GM19099 (cell line): ENCODE measurements around the gene SULT1A1.
"Not testable (repeated sequence)": the region's sequence is repeated elsewhere in the genome, so short reads cannot be mapped to it uniquely, and the experiment has no call there.

ENCODE experiments used
- POLR2A ChIP-seq: IDR thresholded peaks from 3 replicates; pipeline ENCODE4 v1.6.1; 2011; ENCODE audit warnings: low read depth; ENCODE audit not compliant: insufficient read length; ENCODE audit errors: extremely low read depth

The SULT1A1 gene

DNA sequence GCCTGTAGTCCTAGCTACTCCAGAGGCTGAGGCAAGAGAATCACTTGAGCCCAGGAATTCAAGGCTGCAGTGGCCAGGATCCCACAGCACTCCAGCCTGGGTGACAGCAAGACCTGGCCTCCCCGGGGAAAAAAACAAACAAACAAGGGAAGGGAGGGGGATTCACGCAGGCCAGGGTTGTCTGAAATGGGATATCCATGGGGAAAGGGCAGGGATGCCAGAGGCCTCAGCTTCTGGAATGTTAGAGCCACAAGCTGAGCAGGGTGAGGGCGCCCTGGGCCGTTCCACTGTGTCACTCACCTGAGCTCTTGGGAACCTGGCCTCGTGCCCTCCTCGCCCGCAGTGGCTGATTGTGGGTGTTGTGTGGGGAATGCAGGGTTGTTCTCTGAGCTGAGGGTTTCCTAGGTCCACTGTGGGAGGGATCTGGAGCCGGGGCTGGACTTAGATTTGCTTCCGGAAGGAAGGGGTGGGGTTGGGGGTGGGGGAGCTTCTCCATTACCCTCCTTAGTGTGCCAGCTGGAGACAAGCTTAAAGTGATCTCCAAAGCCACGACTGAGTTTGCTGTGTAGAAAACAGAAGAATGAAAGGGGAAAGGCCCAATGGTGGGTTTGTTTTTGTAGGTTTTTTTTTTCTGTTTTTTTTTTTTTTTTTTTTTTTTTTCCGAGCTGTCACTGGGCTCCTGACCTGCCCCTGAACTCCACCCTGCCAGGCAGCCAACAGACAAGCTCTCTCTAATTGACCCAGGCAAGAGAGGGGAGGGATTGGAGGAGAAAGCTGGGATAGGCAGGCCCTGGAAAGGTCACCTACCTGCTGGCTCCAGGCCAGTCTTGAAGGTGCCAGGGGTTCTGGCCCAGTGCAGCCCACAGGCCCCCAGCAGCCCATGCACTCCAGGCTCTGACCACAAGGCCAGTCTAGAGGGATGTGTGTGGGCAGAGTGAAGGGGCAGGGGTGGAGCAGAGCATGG lies at the start of gene SULT1A1:
SULT1A1 (minus strand) TSS at position 414 of the 964 bp plus-strand sequence. CDS start 1,189 bp downstream, outside the sequence.
- no peak for TF ChIP-seq POLR2A

GRCh38 chr16:28637765-28638164 lies 27.9 kb upstream of the SULT1A1 start, which contains the start of gene NPIPB8:
Gene NPIPB8, plus strand, starts transcription at chr16:28638065. Its CDS starts 296 bp downstream, at chr16:28638361.
- TF ChIP-seq POLR2A, result not testable (repeated sequence)

GRCh38 chr16:28623172-28623711 lies 13.4 kb upstream of the SULT1A1 start:
- TF ChIP-seq POLR2A, result no peak

- TF ChIP-seq POLR2A, result no peak
Measured at GRCh38 chr16:28621481-28622155, 11.8 kb upstream of the SULT1A1 start.

DNA sequence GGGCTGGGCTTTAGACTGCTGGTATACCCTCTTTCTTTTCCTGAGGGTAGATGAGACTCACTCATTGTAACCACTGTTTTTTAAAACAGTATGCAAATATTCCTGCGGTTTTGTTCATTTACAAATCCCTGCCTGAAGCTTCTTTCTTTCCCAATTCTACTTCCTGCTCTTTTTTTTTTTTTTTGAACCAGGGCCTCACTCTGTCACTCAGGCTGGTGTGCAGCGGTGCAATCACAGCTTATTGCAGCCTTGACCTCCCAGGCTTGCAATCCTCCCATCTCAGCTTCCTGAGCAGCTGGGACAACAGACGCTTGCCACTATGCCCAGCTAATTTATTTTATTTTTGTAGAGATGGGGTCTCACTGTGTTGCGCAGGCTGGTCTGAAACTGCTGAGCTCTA lies 8.0 kb upstream of the SULT1A1 start:
- TF ChIP-seq POLR2A, result no peak

GRCh38 chr16:28616636-28617035 lies 6.8 kb upstream of the SULT1A1 start:
- no peak for TF ChIP-seq POLR2A

- TF ChIP-seq POLR2A, result no peak
Measured at GRCh38 chr16:28610595-28611191, 849 bp upstream of the SULT1A1 start.

GRCh38 chr16:28607116-28607623 lies 2.7 kb downstream of the SULT1A1 start:
- no peak for TF ChIP-seq POLR2A

DNA sequence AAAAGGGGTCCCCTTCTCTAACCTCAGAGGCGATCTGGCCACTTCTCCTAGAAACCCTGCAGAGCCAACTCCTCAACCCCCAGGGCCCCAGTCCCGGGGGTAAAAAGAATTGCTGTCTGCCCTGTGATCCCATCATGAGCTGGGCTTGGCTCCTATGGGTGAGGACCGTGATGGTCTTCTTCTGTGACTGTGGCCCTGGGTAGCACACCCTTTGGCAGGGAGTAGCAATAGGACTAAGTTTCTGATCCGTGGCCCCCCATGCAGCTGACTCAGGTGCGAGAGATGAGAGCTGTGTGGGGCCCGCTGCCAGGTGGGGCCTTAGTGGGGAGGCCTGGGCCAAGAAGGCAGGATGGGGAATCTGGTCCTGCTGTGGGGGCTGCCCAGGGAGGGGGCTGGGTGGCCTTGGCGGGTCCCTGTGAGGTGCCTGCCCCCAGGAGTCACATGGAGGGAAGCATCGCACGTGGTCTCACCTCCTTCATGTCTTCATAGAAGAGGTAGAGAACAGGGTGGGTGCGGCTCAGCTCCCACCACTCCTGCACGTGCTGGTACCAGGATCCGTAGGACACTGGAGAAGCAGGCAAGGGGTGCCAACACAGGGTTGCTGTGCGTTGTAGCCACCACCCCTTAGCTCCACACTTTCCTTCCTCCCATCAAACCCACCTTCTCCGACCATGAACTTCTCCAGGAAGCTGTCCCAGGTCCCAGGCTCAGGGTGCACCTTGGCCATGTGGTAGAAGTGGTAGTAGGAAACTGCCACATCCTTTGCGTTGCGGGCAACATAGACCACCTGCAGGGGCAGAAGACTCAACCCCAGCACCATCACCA lies 3.3 kb downstream of the SULT1A1 start:
- no peak for TF ChIP-seq POLR2A

DNA sequence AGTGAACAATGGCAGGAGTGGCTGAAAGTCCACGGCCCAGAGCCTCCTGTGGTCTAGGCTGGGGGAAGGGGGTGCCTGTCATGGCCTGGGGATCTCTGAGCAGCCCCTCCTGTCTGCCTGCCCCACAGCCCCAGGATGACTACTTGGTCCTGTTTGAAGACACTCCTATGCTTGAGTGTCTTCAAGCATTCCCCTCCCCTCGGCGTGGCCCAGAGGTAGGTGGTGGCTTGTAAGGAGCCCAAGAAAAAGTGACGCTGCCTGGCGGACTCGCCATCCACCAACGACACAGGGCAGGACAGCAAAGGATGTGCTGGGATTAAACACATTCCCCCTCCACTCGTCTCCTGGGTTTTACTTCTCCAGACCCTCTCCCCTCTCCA lies 5.7 kb downstream of the SULT1A1 start:
- TF ChIP-seq POLR2A, result no peak

- TF ChIP-seq POLR2A, result no peak
Measured at GRCh38 chr16:28603381-28604185, 6.3 kb downstream of the SULT1A1 start.

GRCh38 chr16:28602529-28602928 lies 7.3 kb downstream of the SULT1A1 start:
- no peak for TF ChIP-seq POLR2A

- no peak for TF ChIP-seq POLR2A
Measured at GRCh38 chr16:28597692-28598261, 12.1 kb downstream of the SULT1A1 start.
